Neural cell (in vitro differentiated cells): ENCODE measurements around the gene CTSO.

ENCODE experiments used
- CTCF ChIP-seq: fragments of 450-650 bp; IDR thresholded peaks from 2 replicates; pipeline ENCODE4 v1.5.1; 2014; ENCODE audit warnings: antibody characterized with exemption, mild to moderate bottlenecking, moderate library complexity; ENCODE audit not compliant: poor library complexity, severe bottlenecking
- EZH2 ChIP-seq: fragments of 200-600, 300-800 bp; shearing (Covaris generic), sonication (generic); IDR thresholded peaks from 2 replicates; pipeline ENCODE4 v1.6.1; 2014; ENCODE audit warnings: antibody characterized with exemption, low read length, borderline replicate concordance, mild to moderate bottlenecking; ENCODE audit not compliant: insufficient read depth, poor library complexity, severe bottlenecking
- POLR2AphosphoS5 ChIP-seq: IDR thresholded peaks from 2 replicates; pipeline ENCODE4 v1.6.1; 2012
- REST ChIP-seq: IDR thresholded peaks from 2 replicates; pipeline ENCODE4 v1.6.1; 2012; ENCODE audit warnings: borderline replicate concordance

- TF ChIP-seq POLR2AphosphoS5 (no peak), REST (no peak), CTCF (no peak), EZH2 (no peak)
These were observed 72.1 kb downstream of the CTSO start for GRCh38 chr4:155881555-155881954.
